Stimulated activated naive CD8-positive, alpha-beta T cell treated with anti-CD3 and anti-CD28 coated beads, Interleukin-15, amount 100 ng/mL, for 72 hours (primary cell): ENCODE measurements around the gene KDM2A.

Experiments used
- ATAC-seq: fragments of 150-1000 bp; cut with Tn5 transposase; 2 replicates; pipeline ENCODE4 v1.10.0; 2021; ENCODE audit warnings: mild to moderate bottlenecking, moderate library complexity
- DNase-seq, 2 donors: peaks; one replicate each; pipeline ENCODE4 v3.0.0; 2021 to 2022
- H3K27ac Mint-ChIP-seq, 2 donors: one replicate each; pipeline ENCODE4 v1.8.0; 2022; ENCODE audit warnings: mild to moderate bottlenecking in 2 of 2, mixed read lengths in 2 of 2, moderate library complexity in 2 of 2
- H3K27me3 Mint-ChIP-seq: one replicate; pipeline ENCODE4 v1.8.0; 2022; ENCODE audit warnings: mixed read lengths
- H3K4me1 Mint-ChIP-seq: one replicate; pipeline ENCODE4 v1.8.0; 2022; ENCODE audit warnings: mild to moderate bottlenecking, mixed read lengths
- H3K4me3 Mint-ChIP-seq, 2 donors: one replicate each; pipeline ENCODE4 v1.8.0; 2022; ENCODE audit warnings: mild to moderate bottlenecking in 2 of 2, mixed read lengths in 2 of 2, moderate library complexity in 1 of 2
- H3K9me3 Mint-ChIP-seq, 2 donors: one replicate each; pipeline ENCODE4 v1.8.0; 2022; ENCODE audit warnings: mixed read lengths in 2 of 2

The KDM2A gene

DNA sequence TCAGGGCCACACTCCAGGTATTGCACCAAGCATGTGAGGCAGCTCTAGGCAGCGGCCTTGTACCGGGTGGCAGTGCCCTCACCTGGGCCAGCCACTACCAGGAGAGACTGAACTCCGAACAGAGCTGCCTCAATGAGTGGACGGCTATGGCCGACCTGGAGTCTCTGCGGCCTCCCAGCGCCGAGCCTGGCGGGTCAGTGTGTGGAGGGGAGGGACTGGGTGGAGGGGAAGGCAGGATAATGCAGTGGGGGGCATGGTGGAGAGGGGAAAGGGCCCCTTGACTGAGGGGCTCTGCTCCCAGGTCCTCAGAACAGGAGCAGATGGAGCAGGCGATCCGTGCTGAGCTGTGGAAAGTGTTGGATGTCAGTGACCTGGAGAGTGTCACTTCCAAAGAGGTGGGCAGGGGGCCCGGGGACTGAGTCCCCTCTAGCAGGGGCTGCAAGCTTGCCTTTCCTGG, 188.5 kb downstream of the KDM2A start:
- H3K4me1 Mint-ChIP-seq: peaks cover 25% of the 10 kb centered on the region
- no peak for DNase-seq
- no peaks in the 10 kb centered on the region for H3K9me3 Mint-ChIP-seq
- no peak overlapping the region for H3K4me3 Mint-ChIP-seq
- no peak overlapping the region for H3K27ac Mint-ChIP-seq
- ATAC-seq: no peak
- H3K27me3 Mint-ChIP-seq: no peaks in the 10 kb centered on the region
